ENCODE measurements around the gene XRCC5. TPM values are rescaled to one million over a fixed set of nuclear protein-coding genes. Genes with fewer than 3 reads are reported as not detected.

The XRCC5 gene
- total RNA-seq, 1 donor from 2014 or later = 524 TPM

- peaks cover 8% of the 10 kb centered on the region for H3K4me1 Mint-ChIP-seq
- no peak for DNase-seq (ENCODE audit: low read depth, low spot score)
- no peak for TF ChIP-seq CTCF (conservative IDR thresholded peaks at IDR 0.05)
- no peak overlapping the region for H3K27ac Mint-ChIP-seq (ENCODE audit: unreplicated experiment)
- no peak overlapping the region for H3K4me3 Mint-ChIP-seq
- peaks cover 21% of the 10 kb centered on the region for H3K36me3 Mint-ChIP-seq (ENCODE audit: low read depth)
- H3K9me3 Mint-ChIP-seq = no peaks in the 10 kb centered on the region
- no peaks in the 10 kb centered on the region for H3K27me3 Mint-ChIP-seq (ENCODE audit: low read depth)
Observed at GRCh38 chr2:216156822-216157221, 47.7 kb downstream of the XRCC5 start.

- Mint-ChIP-seq H3K4me1 (peaks cover 8% of the 10 kb centered on the region), H3K9me3 (no peaks in the 10 kb centered on the region), H3K27me3 (ENCODE audit: low read depth) (no peaks in the 10 kb centered on the region), H3K4me3 (no peak overlapping the region), H3K27ac (ENCODE audit: unreplicated experiment) (no peak overlapping the region), H3K36me3 (ENCODE audit: low read depth) (peaks cover 23% of the 10 kb centered on the region)
- DNase-seq (ENCODE audit: low read depth, low spot score) = no peak
- TF ChIP-seq CTCF (conservative IDR thresholded peaks at IDR 0.05) = no peak
Observed at GRCh38 chr2:216159144-216159543, 50.0 kb downstream of the XRCC5 start.

GRCh38 chr2:216159646-216160045, 50.5 kb downstream of the XRCC5 start:
- Mint-ChIP-seq H3K9me3 (no peaks in the 10 kb centered on the region), H3K4me1 (peaks cover 8% of the 10 kb centered on the region), H3K27me3 (ENCODE audit: low read depth) (no peaks in the 10 kb centered on the region), H3K36me3 (ENCODE audit: low read depth) (peaks cover 23% of the 10 kb centered on the region), H3K27ac (ENCODE audit: unreplicated experiment) (no peak overlapping the region), H3K4me3 (no peak overlapping the region)
- no peak for DNase-seq (ENCODE audit: low read depth, low spot score)
- no peak for TF ChIP-seq CTCF (conservative IDR thresholded peaks at IDR 0.05)

- Mint-ChIP-seq H3K27ac (ENCODE audit: unreplicated experiment) (no peak overlapping the region), H3K4me1 (peaks cover 8% of the 10 kb centered on the region), H3K9me3 (no peaks in the 10 kb centered on the region), H3K4me3 (no peak overlapping the region), H3K36me3 (ENCODE audit: low read depth) (peaks cover 24% of the 10 kb centered on the region), H3K27me3 (ENCODE audit: low read depth) (no peaks in the 10 kb centered on the region)
- TF ChIP-seq CTCF (conservative IDR thresholded peaks at IDR 0.05) = no peak
- DNase-seq (ENCODE audit: low read depth, low spot score) = no peak
Observed at GRCh38 chr2:216160786-216161185, 51.6 kb downstream of the XRCC5 start.

GRCh38 chr2:216161967-216162366, 52.8 kb downstream of the XRCC5 start:
- no peak overlapping the region for H3K4me3 Mint-ChIP-seq
- H3K36me3 Mint-ChIP-seq (ENCODE audit: low read depth) = peaks cover 21% of the 10 kb centered on the region
- no peaks in the 10 kb centered on the region for H3K27me3 Mint-ChIP-seq (ENCODE audit: low read depth)
- TF ChIP-seq CTCF (conservative IDR thresholded peaks at IDR 0.05) = no peak
- H3K27ac Mint-ChIP-seq (ENCODE audit: unreplicated experiment) = no peak overlapping the region
- peaks cover 8% of the 10 kb centered on the region for H3K4me1 Mint-ChIP-seq
- H3K9me3 Mint-ChIP-seq = no peaks in the 10 kb centered on the region
- DNase-seq (ENCODE audit: low read depth, low spot score) = no peak

GRCh38 chr2:216163518-216163917, 54.4 kb downstream of the XRCC5 start:
- no peak for TF ChIP-seq CTCF (conservative IDR thresholded peaks at IDR 0.05)
- Mint-ChIP-seq H3K36me3 (ENCODE audit: low read depth) (peaks cover 21% of the 10 kb centered on the region), H3K9me3 (no peaks in the 10 kb centered on the region), H3K4me1 (peaks cover 3% of the 10 kb centered on the region), H3K27me3 (ENCODE audit: low read depth) (no peaks in the 10 kb centered on the region), H3K4me3 (no peak overlapping the region), H3K27ac (ENCODE audit: unreplicated experiment) (no peak overlapping the region)
- no peak for DNase-seq (ENCODE audit: low read depth, low spot score)
